Neural crest cell (in vitro differentiated cells): ENCODE results near the gene SLCO4A1. TPM values are rescaled to one million over a fixed set of nuclear protein-coding genes. Genes with fewer than 3 reads are reported as not detected.

Experiments
- DNase-seq: peaks from one replicate; pipeline ENCODE4 v3.0.0; 2021; ENCODE audit warnings: low read depth, mixed read lengths, low spot score
- H3K27ac Mint-ChIP-seq: one replicate; pipeline ENCODE4 v1.8.0; 2021; ENCODE audit warnings: mild to moderate bottlenecking, mixed read lengths; ENCODE audit not compliant: unreplicated experiment
- H3K27me3 Mint-ChIP-seq: 2 replicates; pipeline ENCODE4 v1.8.0; 2021; ENCODE audit warnings: low read depth, mild to moderate bottlenecking, mixed read lengths
- H3K36me3 Mint-ChIP-seq: 2 replicates; pipeline ENCODE4 v1.8.0; 2021; ENCODE audit warnings: low read depth, mild to moderate bottlenecking, mixed read lengths
- H3K4me1 Mint-ChIP-seq: 2 replicates; pipeline ENCODE4 v1.8.0; 2021; ENCODE audit warnings: mixed read lengths
- H3K4me3 Mint-ChIP-seq: one replicate; pipeline ENCODE4 v1.8.0; 2021; ENCODE audit warnings: mild to moderate bottlenecking, mixed read lengths
- H3K9me3 Mint-ChIP-seq: 2 replicates; pipeline ENCODE4 v1.8.0; 2021; ENCODE audit warnings: mixed read lengths
- total RNA-seq: library from RNA; stranded (reverse); gene quantifications from 2 replicates; pipeline ENCODE4 v1.2.1, GENCODE V29; 2021
- TF ChIP-seq, protein P1 (sequence below): fragments of 200-600 bp; sonication (generic); conservative IDR thresholded peaks from 2 replicates; pipeline ENCODE4 v1.5.0; 2021; ENCODE audit warnings: antibody characterized with exemption, mild to moderate bottlenecking

SLCO4A1 gene
- total RNA-seq, 1 donor from 2014 or later: 7.0 TPM

DNA sequence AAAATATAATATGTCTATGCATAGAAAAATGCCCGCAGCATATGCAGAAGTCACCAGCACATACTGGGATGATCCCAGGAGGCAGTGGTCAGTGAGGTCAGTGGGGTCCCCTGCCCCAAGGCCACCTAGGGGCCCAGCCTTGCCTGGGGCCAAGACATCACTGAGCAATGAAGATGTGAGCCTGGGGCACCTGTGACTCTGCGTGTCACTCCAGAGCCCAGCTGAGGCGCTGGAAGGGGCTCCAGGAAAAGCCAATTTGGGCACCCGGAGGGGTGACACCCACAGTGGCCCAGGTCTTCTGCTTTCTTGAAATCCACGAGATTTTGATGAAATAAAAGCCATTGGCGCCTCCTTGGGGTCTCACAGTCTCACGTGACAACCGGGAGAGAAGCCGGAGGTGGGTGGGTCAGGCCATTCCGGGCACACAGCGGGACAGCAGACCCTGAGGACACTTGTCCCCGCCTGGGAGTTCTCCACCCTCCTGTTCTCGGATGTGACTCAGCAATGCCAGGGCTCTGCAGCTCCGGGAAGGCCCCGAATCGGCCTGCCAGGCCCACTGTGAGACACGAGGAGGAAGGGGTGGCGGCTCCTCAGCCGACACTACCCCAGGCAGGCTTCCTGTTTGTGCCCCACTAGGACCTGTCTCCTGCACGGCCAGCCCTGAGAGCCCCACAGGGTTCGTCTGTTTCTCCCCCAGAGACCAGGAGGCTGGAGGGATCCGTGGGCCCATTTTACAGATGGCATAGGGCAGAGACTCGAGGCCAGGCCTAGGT, 24.4 kb upstream of the SLCO4A1 start:
- peaks cover 6% of the 10 kb centered on the region for H3K27me3 Mint-ChIP-seq
- H3K27ac Mint-ChIP-seq: no peak overlapping the region
- H3K9me3 Mint-ChIP-seq: no peaks in the 10 kb centered on the region
- TF ChIP-seq, protein P1, sequence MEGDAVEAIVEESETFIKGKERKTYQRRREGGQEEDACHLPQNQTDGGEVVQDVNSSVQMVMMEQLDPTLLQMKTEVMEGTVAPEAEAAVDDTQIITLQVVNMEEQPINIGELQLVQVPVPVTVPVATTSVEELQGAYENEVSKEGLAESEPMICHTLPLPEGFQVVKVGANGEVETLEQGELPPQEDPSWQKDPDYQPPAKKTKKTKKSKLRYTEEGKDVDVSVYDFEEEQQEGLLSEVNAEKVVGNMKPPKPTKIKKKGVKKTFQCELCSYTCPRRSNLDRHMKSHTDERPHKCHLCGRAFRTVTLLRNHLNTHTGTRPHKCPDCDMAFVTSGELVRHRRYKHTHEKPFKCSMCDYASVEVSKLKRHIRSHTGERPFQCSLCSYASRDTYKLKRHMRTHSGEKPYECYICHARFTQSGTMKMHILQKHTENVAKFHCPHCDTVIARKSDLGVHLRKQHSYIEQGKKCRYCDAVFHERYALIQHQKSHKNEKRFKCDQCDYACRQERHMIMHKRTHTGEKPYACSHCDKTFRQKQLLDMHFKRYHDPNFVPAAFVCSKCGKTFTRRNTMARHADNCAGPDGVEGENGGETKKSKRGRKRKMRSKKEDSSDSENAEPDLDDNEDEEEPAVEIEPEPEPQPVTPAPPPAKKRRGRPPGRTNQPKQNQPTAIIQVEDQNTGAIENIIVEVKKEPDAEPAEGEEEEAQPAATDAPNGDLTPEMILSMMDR: no peak
- peaks cover 4% of the 10 kb centered on the region for H3K4me1 Mint-ChIP-seq
- no peak overlapping the region for H3K4me3 Mint-ChIP-seq
- DNase-seq: no peak
- no peaks in the 10 kb centered on the region for H3K36me3 Mint-ChIP-seq

DNA sequence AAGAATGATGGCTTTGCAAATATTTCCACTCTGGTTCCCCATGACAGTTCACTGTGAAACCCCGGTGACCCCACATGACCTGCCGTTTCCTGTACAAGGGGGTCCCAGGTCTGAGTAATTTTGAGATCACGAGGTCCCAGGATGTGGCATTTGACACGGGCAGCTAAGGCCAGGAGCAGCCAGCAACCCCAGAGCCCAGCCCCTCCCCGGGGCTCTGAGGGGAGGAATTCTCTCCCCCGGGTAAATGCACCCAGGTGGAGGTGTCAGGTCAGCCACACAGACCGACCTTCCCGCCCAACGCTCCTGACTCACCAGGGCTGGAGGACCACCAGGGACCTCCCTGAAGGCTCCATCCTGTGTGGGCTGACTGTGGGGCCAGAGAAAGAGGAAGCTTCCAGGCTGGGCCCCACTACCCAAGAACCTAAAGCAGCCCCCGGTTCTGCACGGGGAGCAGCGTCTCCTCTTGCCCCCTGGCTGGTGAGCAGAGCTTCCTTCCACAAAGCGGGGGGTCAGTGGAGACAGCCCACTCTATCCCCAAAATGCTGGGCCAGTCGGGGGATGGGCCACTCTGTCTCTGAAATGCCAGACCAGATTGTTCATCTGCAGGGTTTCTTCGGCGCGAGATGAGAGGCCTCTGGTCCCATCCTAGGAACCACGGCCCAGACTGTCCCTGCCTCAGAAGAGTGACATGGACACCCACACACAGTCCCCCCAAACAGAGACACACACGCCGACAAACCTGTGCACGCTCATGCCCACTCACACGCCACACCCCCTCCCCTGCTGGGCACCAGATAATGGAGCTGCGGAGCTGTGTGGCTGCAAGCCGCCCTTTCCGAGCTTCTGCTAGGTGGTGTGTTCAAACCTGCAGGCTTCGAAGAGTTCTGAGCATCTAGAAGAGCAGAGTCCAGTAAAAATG, 23.4 kb upstream of the SLCO4A1 start:
- H3K27ac Mint-ChIP-seq: no peak overlapping the region
- H3K4me3 Mint-ChIP-seq: no peak overlapping the region
- peaks cover 6% of the 10 kb centered on the region for H3K27me3 Mint-ChIP-seq
- H3K4me1 Mint-ChIP-seq: peaks cover 7% of the 10 kb centered on the region
- no peak for DNase-seq
- H3K9me3 Mint-ChIP-seq: no peaks in the 10 kb centered on the region
- no peaks in the 10 kb centered on the region for H3K36me3 Mint-ChIP-seq
- TF ChIP-seq, protein P1: no peak

DNA sequence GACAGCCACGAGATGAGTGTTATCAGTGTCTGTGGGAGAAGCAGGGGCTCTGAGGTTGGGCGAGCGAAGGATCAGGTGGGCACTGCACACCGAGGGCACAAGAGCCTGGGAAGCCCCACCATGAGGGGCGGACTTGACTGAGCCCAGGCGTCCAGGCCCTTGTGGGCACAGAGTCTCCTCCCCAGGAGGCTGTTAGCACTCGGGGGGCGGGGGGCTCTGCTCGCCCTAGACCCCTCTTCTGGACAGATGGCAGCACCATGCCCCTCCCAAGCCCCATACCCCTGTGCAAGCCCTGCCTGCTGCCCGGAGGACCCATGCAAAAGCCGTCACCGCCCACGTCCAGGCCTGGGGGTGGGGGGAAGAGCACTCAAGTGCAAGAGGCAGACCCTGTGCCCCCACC, 21.7 kb upstream of the SLCO4A1 start:
- TF ChIP-seq, protein P1: no peak
- Mint-ChIP-seq H3K4me3 (no peak overlapping the region), H3K36me3 (no peaks in the 10 kb centered on the region), H3K27me3 (no peaks in the 10 kb centered on the region), H3K4me1 (peaks cover 8% of the 10 kb centered on the region), H3K27ac (no peak overlapping the region), H3K9me3 (no peaks in the 10 kb centered on the region)
- DNase-seq: no peak

GRCh38 chr20:62621251-62622110, 20.8 kb upstream of the SLCO4A1 start:
- DNase-seq: no peak
- peak overlapping the region; percentile 71 for H3K27ac Mint-ChIP-seq
- TF ChIP-seq, protein P1: no peak
- H3K4me3 Mint-ChIP-seq: no peak overlapping the region
- H3K9me3 Mint-ChIP-seq: no peaks in the 10 kb centered on the region
- no peaks in the 10 kb centered on the region for H3K36me3 Mint-ChIP-seq
- H3K27me3 Mint-ChIP-seq: no peaks in the 10 kb centered on the region
- peaks cover 8% of the 10 kb centered on the region for H3K4me1 Mint-ChIP-seq
